ENCODE results near the gene KCNG2.

The KCNG2 gene

DNA sequence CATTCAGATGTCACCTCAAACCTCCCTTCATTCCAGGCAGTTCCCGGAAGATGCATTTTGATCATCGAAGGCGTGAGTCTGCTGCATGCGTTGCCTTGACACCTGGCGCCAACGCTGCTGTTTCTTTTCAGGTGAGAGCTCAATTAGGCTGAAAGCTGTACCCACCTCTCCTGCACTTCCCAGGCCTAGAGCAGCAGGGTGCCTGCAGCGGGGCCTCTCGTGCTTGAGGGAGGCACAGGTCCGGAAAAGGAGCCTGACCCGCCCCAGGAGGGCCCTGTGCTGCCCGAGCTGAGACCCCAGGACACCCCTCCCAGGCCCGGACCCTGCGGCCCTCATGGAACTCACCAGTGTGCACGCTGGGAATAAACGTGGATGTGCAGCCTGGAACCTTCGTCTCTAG lies 31.4 kb upstream of the KCNG2 start:
- ChIA-PET POLR2A (no interaction called here), CTCF (no interaction called here)
- Histone ChIP-seq H3K4me3 (ENCODE audit: low read depth, low read length) (no peak overlapping the region), H3K27ac (ENCODE audit: extremely low read depth, low read depth, low read length) (no peak overlapping the region), H3K4me1 (ENCODE audit: control insufficient read depth, insufficient read depth, low read length) (no peaks in the 10 kb centered on the region), H3K9me3 (ENCODE audit: control insufficient read depth, insufficient read depth, low read depth, low read length) (no peaks in the 10 kb centered on the region; the same call in 1 of the 2 replicates), H3K36me3 (ENCODE audit: control insufficient read depth in 2 of 2, insufficient read depth in 1 of 2, low read length in 2 of 2) (no peaks in the 10 kb centered on the region)
- TF ChIP-seq MYNN (tag by site-specific recombination; IDR thresholded peaks at IDR 0.05; ENCODE audit: borderline replicate concordance) (no peak), RBAK (tag by site-specific recombination; IDR thresholded peaks at IDR 0.05) (no peak), ZNF37A (tag by site-specific recombination; IDR thresholded peaks at IDR 0.05) (no peak)

DNA sequence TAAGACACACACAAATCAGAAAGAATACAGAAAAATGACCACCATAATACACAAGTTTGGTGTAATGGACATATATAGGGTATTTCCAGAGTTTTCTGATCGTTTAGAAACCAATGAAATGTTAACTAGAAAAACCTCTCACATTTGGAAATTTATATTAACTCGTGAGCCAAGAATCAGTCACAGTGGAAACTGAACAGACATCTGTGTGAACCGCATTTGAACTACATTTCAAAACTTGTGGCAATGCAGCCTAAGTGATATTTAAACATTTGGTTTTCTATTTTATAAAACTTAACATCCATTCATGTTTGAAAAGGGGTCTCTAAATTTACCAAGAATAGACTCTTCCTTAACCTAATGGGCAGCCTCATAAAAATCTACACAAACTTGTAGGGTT lies 29.0 kb upstream of the KCNG2 start:
- Histone ChIP-seq H3K36me3 (ENCODE audit: control insufficient read depth in 2 of 2, insufficient read depth in 1 of 2, low read length in 2 of 2) (no peaks in the 10 kb centered on the region), H3K4me1 (ENCODE audit: control insufficient read depth, insufficient read depth, low read length) (no peaks in the 10 kb centered on the region), H3K9me3 (ENCODE audit: control insufficient read depth, insufficient read depth, low read depth, low read length) (no peaks in the 10 kb centered on the region; the same call in 1 of the 2 replicates), H3K4me3 (ENCODE audit: low read depth, low read length) (no peak overlapping the region), H3K27ac (ENCODE audit: extremely low read depth, low read depth, low read length) (no peak overlapping the region)
- ChIA-PET POLR2A (no interaction called here), CTCF (no interaction called here)
- TF ChIP-seq, protein P1, sequence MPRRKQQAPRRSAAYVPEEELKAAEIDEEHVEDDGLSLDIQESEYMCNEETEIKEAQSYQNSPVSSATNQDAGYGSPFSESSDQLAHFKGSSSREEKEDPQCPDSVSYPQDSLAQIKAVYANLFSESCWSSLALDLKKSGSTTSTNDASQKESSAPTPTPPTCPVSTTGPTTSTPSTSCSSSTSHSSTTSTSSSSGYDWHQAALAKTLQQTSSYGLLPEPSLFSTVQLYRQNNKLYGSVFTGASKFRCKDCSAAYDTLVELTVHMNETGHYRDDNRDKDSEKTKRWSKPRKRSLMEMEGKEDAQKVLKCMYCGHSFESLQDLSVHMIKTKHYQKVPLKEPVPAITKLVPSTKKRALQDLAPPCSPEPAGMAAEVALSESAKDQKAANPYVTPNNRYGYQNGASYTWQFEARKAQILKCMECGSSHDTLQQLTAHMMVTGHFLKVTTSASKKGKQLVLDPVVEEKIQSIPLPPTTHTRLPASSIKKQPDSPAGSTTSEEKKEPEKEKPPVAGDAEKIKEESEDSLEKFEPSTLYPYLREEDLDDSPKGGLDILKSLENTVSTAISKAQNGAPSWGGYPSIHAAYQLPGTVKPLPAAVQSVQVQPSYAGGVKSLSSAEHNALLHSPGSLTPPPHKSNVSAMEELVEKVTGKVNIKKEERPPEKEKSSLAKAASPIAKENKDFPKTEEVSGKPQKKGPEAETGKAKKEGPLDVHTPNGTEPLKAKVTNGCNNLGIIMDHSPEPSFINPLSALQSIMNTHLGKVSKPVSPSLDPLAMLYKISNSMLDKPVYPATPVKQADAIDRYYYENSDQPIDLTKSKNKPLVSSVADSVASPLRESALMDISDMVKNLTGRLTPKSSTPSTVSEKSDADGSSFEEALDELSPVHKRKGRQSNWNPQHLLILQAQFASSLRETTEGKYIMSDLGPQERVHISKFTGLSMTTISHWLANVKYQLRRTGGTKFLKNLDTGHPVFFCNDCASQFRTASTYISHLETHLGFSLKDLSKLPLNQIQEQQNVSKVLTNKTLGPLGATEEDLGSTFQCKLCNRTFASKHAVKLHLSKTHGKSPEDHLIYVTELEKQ (tag by site-specific recombination; IDR thresholded peaks at IDR 0.05; ENCODE audit: borderline replicate concordance), result no peak
- TF ChIP-seq ZNF549 (tag by site-specific recombination; IDR thresholded peaks at IDR 0.05), result no peak
- no peak for TF ChIP-seq ZBTB8A (tag by site-specific recombination; IDR thresholded peaks at IDR 0.05)
- no peak for TF ChIP-seq ZNF350 (tag by site-specific recombination; IDR thresholded peaks at IDR 0.05)
- TF ChIP-seq ZNF311 (tag by site-specific recombination; IDR thresholded peaks at IDR 0.05; ENCODE audit: borderline replicate concordance), result no peak
- no peak for TF ChIP-seq MYNN (tag by site-specific recombination; IDR thresholded peaks at IDR 0.05; ENCODE audit: borderline replicate concordance)
- no peak for TF ChIP-seq OVOL3 (tag by site-specific recombination; IDR thresholded peaks at IDR 0.05)
- no peak for TF ChIP-seq HOXA7 (CRISPR knock-in tag; IDR thresholded peaks at IDR 0.05; ENCODE audit: borderline replicate concordance)
- TF ChIP-seq ZNF202 (tag by site-specific recombination; IDR thresholded peaks at IDR 0.05; ENCODE audit: borderline replicate concordance), result no peak

DNA sequence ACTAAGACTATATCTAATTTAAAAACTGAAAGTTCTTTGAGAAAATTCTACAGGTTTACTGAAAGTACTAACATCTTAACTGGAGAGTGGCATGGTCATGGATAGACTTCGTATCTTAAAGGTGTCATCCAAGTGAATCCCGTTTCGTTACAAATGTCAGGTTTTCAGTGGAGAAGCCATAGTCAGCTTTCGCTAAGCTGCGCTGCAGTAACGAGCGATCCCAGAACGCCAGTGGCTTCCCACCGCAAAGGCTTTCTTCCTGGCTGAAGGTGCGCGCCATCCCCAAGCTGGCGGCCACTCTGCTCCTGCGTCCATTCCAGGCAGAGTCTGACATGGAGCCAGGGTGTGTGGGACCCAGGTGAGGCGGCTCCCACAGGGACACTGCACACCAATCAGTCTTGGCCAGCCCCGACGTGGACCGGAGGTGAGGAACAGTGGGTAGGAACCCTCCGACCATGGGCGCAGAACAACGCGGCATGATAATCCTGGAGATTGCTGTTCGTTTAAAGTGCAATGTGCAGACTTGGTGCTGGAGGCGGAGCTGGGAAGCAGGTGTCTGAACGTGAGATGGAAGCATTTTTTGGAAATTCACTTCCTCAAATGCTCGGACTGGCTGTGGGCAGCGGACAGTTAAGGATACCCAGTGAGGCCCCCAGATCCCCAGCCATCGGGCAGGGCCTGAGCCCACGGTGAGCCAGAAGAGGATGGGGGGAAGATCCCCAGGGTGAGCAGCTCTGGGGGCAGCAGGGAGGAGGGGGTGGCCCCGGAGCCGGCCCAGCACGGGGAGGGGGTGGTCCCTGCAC lies 27.8 kb upstream of the KCNG2 start:
- H3K27ac ChIP-seq (ENCODE audit: extremely low read depth, low read depth, low read length), result no peak overlapping the region
- POLR2A ChIA-PET, result no interaction called here
- H3K36me3 ChIP-seq (ENCODE audit: control insufficient read depth in 2 of 2, insufficient read depth in 1 of 2, low read length in 2 of 2), result no peaks in the 10 kb centered on the region
- H3K4me1 ChIP-seq (ENCODE audit: control insufficient read depth, insufficient read depth, low read length), result no peaks in the 10 kb centered on the region
- CTCF ChIA-PET, result no interaction called here
- no peaks in the 10 kb centered on the region; the same call in 1 of the 2 replicates for H3K9me3 ChIP-seq (ENCODE audit: control insufficient read depth, insufficient read depth, low read depth, low read length)
- TF ChIP-seq, protein P2, sequence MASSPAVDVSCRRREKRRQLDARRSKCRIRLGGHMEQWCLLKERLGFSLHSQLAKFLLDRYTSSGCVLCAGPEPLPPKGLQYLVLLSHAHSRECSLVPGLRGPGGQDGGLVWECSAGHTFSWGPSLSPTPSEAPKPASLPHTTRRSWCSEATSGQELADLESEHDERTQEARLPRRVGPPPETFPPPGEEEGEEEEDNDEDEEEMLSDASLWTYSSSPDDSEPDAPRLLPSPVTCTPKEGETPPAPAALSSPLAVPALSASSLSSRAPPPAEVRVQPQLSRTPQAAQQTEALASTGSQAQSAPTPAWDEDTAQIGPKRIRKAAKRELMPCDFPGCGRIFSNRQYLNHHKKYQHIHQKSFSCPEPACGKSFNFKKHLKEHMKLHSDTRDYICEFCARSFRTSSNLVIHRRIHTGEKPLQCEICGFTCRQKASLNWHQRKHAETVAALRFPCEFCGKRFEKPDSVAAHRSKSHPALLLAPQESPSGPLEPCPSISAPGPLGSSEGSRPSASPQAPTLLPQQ (tag by site-specific recombination; IDR thresholded peaks at IDR 0.05), result no peak
- TF ChIP-seq ZNF324 (tag by site-specific recombination; IDR thresholded peaks at IDR 0.05) (no peak), ZNF10 (tag by site-specific recombination; IDR thresholded peaks at IDR 0.05) (no peak), OSR2 (tag by site-specific recombination; IDR thresholded peaks at IDR 0.05) (no peak), SCRT1 (tag by site-specific recombination; IDR thresholded peaks at IDR 0.05; ENCODE audit: borderline replicate concordance) (no peak)
- H3K4me3 ChIP-seq (ENCODE audit: low read depth, low read length), result no peak overlapping the region
